ENCODE measurements around the gene RIMS4.

RIMS4 gene

DNA sequence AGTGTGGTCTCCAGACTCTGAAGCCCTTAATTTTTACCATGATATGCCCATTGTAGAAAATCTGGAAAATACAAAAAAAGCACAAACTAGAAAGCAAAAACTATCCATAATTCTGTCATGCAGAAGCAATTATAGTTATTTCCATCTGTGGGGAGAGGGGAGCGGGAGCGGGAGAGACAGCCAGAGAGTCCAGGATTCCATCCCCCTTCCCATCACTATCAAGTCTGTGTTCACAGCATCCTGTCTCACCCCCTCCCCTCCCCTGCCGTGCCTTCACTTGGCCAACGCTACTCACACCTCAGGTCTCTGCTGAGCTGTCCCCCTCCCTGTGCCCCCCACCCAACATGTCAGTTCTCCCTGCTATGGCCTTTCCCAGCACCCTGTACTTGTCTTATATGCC is 14.5 kb downstream of the RIMS4 start:
- no peaks in the 10 kb centered on the region for H3K79me2 ChIP-seq (ENCODE audit: insufficient read depth, low read length)
- H2AFZ ChIP-seq (ENCODE audit: low read length), result no peak overlapping the region
- H3K9me2 ChIP-seq (ENCODE audit: low read depth, low read length), result no peaks in the 10 kb centered on the region
- TF ChIP-seq CTCF (IDR thresholded peaks at IDR 0.05; ENCODE audit: low read length) (no peak), EZH2 (IDR thresholded peaks at IDR 0.05; ENCODE audit: borderline replicate concordance, low read length) (no peak)
- no peaks in the 10 kb centered on the region for H3K27me3 ChIP-seq (ENCODE audit: insufficient read depth, low read length)
- H4K20me1 ChIP-seq (ENCODE audit: insufficient read depth, low read length), result no peaks in the 10 kb centered on the region
- H3K4me3 ChIP-seq (ENCODE audit: low read depth, low read length, poor library complexity, severe bottlenecking), result no peak overlapping the region
- no peaks in the 10 kb centered on the region for H3K4me1 ChIP-seq (ENCODE audit: insufficient read depth, low read length, severe bottlenecking)
- H3F3A ChIP-seq (ENCODE audit: insufficient read depth, low read length), result no peaks in the 10 kb centered on the region
- H3K9me3 ChIP-seq (ENCODE audit: low read length), result no peaks in the 10 kb centered on the region
- no peak overlapping the region for H3K27ac ChIP-seq (ENCODE audit: low read depth, low read length, poor library complexity, severe bottlenecking)
- no peak overlapping the region for H3K9ac ChIP-seq (ENCODE audit: low read length)
- no peaks in the 10 kb centered on the region for H3K36me3 ChIP-seq (ENCODE audit: insufficient read depth, low read length)
- no peak overlapping the region for H3K4me2 ChIP-seq (ENCODE audit: low read length)

- H3K9me3 ChIP-seq (ENCODE audit: low read length), result no peaks in the 10 kb centered on the region
- H3K9me2 ChIP-seq (ENCODE audit: low read depth, low read length), result no peaks in the 10 kb centered on the region
- H3K4me1 ChIP-seq (ENCODE audit: insufficient read depth, low read length, severe bottlenecking), result no peaks in the 10 kb centered on the region
- H3F3A ChIP-seq (ENCODE audit: insufficient read depth, low read length), result no peaks in the 10 kb centered on the region
- no peak overlapping the region for H3K4me3 ChIP-seq (ENCODE audit: low read depth, low read length, poor library complexity, severe bottlenecking)
- no peaks in the 10 kb centered on the region for H4K20me1 ChIP-seq (ENCODE audit: insufficient read depth, low read length)
- H3K9ac ChIP-seq (ENCODE audit: low read length), result no peak overlapping the region
- no peaks in the 10 kb centered on the region for H3K79me2 ChIP-seq (ENCODE audit: insufficient read depth, low read length)
- H3K27ac ChIP-seq (ENCODE audit: low read depth, low read length, poor library complexity, severe bottlenecking), result no peak overlapping the region
- H3K27me3 ChIP-seq (ENCODE audit: insufficient read depth, low read length), result no peaks in the 10 kb centered on the region
- no peak overlapping the region for H2AFZ ChIP-seq (ENCODE audit: low read length)
- no peak overlapping the region for H3K4me2 ChIP-seq (ENCODE audit: low read length)
- H3K36me3 ChIP-seq (ENCODE audit: insufficient read depth, low read length), result no peaks in the 10 kb centered on the region
- TF ChIP-seq CTCF (IDR thresholded peaks at IDR 0.05; ENCODE audit: low read length) (no peak), EZH2 (IDR thresholded peaks at IDR 0.05; ENCODE audit: borderline replicate concordance, low read length) (no peak)
Measured at GRCh38 chr20:44792796-44793195, 17.6 kb downstream of the RIMS4 start.

GRCh38 chr20:44790638-44791393 is 19.5 kb downstream of the RIMS4 start:
- H4K20me1 ChIP-seq (ENCODE audit: insufficient read depth, low read length), result no peaks in the 10 kb centered on the region
- H3K79me2 ChIP-seq (ENCODE audit: insufficient read depth, low read length), result no peaks in the 10 kb centered on the region
- H3K27ac ChIP-seq (ENCODE audit: low read depth, low read length, poor library complexity, severe bottlenecking), result no peak overlapping the region
- H3K27me3 ChIP-seq (ENCODE audit: insufficient read depth, low read length), result no peaks in the 10 kb centered on the region
- H2AFZ ChIP-seq (ENCODE audit: low read length), result no peak overlapping the region
- H3K9ac ChIP-seq (ENCODE audit: low read length), result no peak overlapping the region
- H3F3A ChIP-seq (ENCODE audit: insufficient read depth, low read length), result no peaks in the 10 kb centered on the region
- TF ChIP-seq EZH2 (IDR thresholded peaks at IDR 0.05; ENCODE audit: borderline replicate concordance, low read length) (no peak), CTCF (IDR thresholded peaks at IDR 0.05; ENCODE audit: low read length) (no peak)
- H3K9me2 ChIP-seq (ENCODE audit: low read depth, low read length), result no peaks in the 10 kb centered on the region
- no peak overlapping the region for H3K4me3 ChIP-seq (ENCODE audit: low read depth, low read length, poor library complexity, severe bottlenecking)
- H3K36me3 ChIP-seq (ENCODE audit: insufficient read depth, low read length), result no peaks in the 10 kb centered on the region
- H3K9me3 ChIP-seq (ENCODE audit: low read length), result no peaks in the 10 kb centered on the region
- H3K4me1 ChIP-seq (ENCODE audit: insufficient read depth, low read length, severe bottlenecking), result no peaks in the 10 kb centered on the region
- no peak overlapping the region for H3K4me2 ChIP-seq (ENCODE audit: low read length)

Data from OCI-LY1 (cell line).